Glomerular endothelial cell (primary cell): ENCODE measurements around the gene TTBK1. TPM values are rescaled to one million over a fixed set of nuclear protein-coding genes. Genes with fewer than 3 reads are reported as not detected.

ENCODE experiments used
- DNase-seq: peaks from one replicate; pipeline ENCODE4 v3.0.0-alpha.2; 2011; ENCODE audit warnings: low read depth, low spot score; ENCODE audit errors: extremely low read depth
- total RNA-seq: library from RNA; depleted of rRNA; stranded (reverse); fragments of >200 nt; gene quantifications from 2 replicates; pipeline ENCODE4 v1.2.3, GENCODE V29; 2015

The TTBK1 gene
- 0.06 TPM in 1 of 2 replicates, not detected in the other for total RNA-seq

DNA sequence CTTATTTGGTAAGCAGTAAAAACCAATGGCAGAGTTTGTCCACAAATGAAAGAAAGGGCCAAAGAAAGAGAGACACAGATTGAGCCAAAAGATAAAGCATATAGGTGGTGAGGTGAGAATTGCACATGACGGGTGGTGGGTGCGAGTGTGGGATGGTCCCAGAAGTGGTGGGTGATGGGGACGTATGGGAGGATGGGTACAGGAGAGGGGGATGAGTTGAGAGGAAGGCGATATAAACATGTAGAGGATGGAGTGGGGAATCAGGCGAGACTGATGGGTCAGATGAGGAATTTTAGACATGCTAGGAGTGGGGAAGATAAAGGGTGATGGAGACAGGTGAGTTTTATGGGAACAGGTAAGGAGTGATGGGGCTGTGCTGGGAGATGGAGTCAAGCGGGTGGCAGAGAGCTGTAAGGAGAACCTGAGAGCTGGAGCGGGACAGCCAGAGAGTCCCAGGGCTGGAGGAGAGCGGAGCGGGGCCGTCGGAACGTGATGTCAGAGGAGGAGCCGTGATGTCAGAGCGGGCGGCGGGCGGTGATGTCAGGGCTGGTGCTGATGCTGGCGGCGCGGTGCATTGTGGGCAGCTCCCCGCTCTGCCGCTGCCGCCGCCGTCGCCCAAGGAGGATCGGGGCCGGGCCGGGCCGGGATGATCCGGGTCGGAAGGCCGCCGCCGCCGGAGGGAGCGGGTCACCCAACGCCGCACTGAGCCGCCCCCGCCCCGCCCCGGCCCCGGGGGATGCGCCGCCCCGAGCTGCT, at the start of gene TTBK1:
TSS of gene TTBK1 (plus strand) at position 574 of the 756 bp plus-strand sequence. CDS start 3,180 bp downstream, outside the sequence.
- DNase-seq: no peak

DNA sequence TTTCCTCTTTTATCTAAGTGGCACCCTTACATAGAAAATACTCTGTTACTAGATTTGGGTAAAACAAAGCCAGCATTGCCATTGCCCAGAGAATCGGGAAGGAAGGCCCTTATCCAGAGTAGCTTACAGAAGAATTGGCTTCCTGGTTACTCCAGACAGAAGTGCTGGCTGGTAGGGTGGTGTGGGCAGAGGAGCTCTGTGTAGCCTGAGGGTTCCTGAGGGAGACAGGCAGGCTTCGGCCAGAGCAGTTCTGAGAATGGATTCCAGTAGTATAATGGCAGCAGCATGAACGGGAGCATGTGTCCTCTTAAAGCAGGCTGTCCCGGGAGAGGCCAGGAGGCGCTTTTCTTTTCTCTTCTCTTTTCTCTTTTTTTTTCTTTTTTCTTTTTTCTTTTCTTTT, 49.4 kb upstream of the TTBK1 start:
- no peak for DNase-seq

DNA sequence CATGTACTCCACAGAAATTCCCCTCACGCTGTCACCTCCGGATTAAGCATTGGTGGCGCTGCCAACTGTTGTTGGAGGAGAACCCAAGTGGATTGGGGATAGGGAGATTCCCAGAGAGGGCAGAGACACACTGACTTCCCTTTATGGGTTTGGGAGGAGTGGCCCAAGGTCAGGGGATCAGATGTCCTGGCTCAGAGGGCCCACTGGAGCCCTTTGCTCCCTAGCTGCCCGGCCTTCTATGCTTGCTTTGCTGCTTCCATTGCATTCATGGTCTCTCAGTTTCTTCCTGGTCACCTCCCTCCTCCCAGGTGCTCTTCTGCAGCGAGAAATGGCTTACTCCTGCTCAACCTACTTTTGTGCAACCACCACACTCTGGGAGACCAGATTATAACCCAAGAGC, 46.9 kb upstream of the TTBK1 start:
- DNase-seq: no peak

DNA sequence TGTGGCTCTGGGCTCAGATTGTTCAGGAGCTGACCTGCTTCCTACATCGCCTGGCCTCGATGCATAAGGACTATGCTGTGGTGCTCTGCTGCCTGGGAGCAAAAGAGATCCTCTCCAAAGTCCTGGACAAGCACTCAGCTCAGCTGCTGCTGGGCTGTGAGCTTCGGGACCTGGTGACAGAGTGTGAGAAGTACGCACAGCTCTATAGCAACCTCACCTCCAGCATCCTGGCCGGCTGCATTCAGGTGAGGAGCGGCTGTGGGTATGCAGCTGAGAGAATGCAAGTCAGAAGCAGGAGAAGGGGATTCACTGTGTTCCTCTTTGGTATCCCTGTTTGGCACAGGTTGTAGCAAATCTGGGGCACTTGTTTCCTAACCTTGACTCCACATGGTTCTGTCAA, 43.4 kb upstream of the TTBK1 start:
- DNase-seq: no peak

DNA sequence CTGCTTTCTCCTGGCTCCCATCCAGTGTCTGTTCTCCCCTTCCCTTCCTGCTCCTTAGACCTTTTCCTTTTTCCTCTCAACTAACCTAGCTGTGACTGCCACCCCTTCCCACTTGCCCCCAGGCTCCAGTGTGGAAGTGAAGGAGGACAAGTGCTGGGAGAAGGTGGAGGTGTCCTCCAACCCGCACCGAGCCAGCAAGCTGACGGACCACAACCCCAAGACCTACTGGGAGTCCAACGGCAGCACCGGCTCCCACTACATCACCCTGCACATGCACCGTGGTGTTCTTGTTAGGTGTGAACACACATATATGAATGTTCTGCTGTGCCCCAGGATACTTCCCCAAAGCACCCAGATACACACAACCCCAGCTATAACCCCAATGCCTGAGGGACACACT, 42.7 kb upstream of the TTBK1 start:
- DNase-seq: no peak

DNA sequence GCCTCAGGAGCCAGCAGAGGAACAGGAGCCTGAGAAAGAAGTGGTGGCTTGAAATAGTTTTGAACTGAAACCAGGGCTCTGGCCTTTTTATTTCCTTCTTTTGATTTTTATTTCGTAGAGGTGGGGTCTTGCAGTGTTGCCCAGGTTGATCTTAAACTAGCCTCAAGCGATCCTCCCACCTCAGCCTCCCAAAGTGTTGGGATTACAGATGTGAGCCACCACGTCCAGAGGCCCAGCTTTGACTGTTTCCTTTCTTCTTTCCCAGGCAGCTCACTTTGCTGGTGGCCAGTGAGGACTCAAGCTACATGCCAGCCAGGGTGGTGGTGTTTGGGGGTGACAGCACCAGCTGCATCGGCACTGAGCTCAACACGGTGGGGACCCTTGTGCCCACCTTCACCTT, 40.8 kb upstream of the TTBK1 start:
- DNase-seq: no peak

DNA sequence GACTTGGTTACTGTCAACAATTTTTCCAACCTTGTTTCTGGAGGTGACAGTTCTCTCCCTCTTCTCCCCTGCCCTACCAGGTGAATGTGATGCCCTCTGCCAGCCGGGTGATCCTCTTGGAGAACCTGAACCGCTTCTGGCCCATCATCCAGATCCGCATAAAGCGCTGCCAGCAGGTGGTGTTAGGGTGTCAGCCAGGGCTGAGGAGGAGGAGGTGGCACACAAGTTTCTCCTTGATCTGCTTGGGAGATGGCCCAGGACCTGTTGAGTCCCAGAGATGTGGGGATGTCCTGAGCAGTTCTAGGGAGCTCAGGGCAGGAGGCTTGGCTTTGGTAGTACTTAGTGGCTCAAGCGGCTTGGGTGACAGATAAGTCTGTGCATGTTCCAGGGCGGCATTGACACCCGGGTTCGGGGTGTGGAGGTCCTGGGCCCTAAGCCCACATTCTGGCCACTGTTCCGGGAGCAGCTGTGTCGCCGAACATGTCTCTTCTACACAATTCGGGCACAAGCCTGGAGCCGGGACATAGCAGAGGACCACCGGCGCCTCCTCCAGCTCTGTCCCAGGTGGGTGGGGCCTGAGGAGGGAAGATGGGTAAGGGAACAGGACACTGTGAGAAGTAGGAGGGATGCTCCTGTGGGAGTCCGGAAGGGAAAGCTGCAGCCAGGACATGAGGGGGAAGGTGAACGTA, 40.1 kb upstream of the TTBK1 start:
- no peak for DNase-seq

DNA sequence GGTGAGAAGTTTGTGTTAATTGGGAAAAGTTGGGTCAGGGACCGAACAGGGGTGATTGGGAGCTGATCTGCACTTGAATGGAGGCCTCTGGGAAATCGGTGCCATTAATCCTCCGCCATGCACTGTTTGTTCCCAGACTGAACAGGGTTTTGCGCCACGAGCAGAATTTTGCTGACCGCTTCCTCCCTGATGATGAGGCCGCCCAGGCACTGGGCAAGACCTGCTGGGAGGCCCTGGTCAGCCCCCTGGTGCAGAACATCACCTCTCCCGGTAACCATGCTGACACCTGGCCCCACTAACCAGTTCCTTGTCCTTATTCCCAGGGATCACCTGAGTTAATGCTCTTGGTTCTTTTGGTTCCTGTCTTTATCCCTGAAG, 39.6 kb upstream of the TTBK1 start:
- no peak for DNase-seq

DNA sequence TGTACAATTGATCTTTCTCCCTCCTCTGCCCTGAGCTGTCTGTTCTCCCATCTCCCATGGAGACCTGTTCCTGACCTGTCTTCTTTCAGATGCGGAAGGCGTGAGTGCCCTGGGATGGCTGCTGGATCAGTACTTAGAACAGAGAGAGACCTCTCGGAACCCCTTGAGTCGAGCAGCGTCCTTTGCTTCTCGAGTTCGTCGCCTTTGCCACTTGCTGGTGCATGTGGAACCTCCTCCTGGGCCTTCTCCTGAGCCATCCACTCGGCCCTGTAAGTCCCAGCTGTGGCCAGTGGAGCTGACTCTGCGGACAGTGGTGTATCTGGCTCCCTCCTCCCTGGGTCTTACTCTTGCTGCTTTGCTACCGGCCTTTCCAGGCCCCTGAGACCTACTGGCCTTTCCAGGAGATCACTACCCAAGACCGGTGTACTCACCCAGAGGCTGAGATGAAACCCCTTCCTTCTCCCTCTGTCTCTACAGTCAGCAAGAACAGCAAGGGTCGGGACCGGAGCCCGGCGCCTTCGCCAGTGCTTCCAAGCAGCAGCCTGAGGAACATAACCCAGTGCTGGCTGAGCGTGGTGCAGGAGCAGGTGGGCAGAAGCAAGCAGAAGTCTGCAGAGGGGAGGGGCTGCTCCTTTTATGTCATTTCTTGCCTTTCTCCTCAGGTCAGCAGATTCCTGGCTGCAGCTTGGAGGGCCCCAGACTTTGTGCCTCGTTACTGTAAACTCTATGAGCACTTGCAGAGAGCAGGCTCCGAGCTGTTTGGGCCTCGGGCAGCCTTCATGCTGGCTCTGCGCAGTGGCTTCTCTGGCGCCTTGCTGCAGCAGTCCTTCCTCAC, 38.8 kb upstream of the TTBK1 start:
- no peak for DNase-seq

DNA sequence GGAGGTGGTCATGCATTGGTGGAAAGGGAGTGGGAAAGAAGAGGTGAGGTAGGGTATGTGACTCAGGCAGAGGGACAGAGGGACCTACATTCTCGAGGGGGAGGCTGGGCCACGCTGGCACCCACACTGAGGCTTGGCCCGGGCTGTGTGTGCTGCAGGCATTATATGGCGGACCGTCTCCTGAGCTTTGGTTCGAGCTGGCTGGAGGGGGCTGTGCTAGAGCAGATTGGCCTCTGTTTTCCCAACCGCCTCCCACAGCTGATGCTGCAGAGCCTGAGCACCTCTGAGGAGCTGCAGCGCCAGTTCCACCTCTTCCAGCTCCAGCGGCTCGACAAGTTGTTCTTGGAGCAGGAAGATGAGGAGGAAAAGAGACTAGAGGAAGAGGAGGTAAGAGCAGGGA, 37.4 kb upstream of the TTBK1 start:
- no peak for DNase-seq

DNA sequence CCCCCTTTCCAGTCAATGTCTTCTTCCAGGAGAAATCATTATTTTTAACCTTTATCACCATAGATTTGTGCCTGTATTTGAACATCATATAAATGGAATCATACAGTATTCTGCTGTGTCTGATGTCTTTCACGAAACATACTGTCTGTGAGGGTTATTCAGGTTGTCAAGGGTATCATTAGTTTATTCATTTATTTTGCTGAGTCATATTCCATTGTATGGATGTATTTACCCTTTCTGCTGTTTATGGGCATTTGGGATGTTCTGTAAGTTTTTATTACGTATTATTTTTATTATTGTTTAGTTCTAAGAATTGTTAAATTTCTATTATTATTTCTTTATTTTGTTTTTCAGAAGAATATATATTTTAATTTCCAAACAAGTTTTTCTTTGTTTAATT, 36.0 kb upstream of the TTBK1 start:
- DNase-seq: no peak

DNA sequence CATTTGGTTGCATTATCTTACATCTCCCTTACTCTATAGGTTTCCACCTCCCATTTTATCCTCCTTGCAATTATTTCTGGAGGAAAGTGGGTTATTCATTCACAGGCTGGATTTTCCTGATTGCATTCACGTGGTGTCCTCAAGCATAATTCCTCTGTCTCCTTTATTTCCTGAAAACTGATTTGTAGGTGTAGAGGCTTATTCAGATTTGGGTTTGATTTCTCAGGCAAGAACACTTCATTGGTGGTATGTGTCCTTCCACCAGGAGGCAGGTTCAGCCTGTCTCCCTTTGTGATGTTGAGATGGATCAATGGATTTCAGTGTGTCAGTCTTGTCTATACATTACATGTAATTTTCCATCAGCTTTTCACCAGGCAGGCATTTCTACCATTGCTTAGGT, 31.3 kb upstream of the TTBK1 start:
- no peak for DNase-seq

DNA sequence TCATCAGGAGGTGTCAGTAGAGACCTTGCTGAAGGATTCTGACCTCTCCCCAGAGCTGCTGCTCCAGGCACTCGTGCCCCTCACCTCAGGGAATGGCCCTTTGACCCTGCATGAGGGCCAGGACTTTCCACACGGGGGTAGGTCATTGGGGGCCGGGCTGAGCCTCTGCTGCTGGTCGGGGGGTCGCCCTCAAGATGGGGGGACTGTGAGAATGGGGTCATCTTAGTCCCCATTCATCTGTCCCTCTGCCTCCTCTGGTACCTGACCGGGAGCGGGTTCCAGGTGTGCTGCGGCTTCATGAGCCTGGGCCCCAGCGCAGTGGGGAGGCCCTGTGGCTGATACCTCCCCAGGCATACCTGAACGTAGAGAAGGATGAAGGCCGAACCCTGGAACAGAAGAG, 29.9 kb upstream of the TTBK1 start:
- no peak for DNase-seq

DNA sequence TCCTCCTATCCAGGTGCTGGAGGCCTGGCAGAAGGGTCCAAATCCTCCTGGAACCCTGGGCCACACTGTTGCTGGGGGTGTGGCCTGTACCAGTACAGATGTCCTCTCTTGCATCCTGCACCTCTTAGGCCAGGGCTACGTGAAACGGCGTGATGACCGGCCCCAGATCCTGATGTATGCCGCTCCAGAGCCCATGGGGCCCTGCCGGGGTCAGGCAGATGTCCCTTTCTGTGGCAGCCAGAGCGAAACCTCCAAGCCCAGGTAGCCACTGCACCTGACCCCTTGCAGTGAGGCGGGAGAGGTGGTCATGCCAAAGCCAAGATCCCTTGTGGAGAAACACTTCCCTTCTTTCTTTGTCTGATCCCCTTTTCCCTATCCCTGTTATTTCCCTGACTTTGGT, 28.2 kb upstream of the TTBK1 start:
- DNase-seq: no peak

DNA sequence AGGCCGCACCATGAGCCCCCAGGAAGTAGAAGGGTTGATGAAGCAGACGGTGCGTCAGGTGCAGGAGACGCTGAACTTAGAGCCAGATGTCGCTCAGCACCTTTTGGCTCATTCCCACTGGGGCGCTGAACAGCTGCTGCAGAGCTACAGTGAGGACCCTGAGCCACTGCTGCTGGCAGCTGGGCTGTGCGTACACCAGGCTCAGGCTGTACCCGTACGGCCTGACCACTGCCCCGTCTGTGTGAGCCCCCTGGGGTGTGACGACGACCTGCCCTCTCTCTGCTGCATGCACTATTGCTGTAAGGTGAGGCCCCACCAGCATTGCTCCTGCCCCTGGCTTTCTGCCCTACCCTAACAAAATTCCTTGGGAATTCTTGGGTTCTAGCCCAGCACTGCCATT, 27.1 kb upstream of the TTBK1 start:
- DNase-seq: no peak

DNA sequence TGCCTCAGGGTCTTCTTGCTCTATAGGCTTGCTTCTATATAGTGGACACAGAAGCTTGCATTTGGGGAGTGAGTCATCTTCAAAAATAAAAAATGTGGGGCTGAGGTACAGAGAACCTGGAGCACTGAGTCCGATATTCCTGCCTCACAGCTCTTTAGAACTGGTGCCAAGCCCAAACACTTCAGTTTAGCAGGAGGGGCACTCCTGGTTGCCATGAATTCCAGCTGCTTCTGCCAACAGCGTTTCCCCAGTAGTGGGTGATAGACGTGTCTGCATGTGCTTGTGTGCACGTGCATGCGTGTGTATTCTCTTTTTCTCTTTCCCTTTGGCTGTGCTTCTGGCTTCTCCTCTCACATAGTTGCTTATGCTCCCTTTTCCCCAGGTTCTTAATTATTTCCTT, 25.9 kb upstream of the TTBK1 start:
- no peak for DNase-seq

DNA sequence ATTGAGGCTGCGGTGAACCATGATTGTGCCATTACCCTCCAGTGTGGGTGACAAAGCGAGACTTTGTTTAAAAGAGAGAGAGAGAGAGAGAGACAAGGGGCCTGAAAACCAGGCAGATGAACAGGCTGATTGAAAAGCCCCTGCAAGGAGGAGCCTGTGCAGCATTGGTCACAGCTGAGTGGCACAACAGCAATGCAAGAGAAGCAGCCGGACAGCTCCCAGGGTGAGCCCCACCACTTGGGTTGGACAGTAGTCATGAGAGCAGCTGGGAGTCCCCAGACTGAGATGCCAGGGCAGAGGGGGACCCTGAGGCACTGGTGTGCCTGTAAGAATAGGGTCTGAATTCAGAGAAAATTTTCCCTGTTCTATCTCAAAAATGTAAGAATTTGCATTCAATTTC, 24.2 kb upstream of the TTBK1 start:
- DNase-seq: no peak

DNA sequence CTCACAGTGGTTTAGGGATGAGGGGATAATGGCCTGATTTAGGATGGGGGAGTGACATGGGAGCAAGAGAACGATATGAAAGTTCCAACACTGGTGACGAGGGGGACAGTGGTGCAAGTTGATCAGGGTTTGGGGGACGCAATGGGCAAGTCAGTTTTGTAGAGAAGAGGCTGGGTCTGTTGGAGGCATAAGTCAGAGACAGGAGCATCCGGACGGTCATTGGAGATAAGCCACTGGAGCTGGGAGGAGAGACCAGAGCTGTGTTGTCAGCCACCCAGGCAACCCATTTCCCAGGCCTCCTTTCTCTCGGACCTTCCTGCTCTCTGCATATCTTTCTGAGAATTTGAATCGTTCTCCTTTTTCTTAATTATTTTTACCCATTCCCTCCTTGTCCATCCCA, 23.5 kb upstream of the TTBK1 start:
- DNase-seq: no peak

DNA sequence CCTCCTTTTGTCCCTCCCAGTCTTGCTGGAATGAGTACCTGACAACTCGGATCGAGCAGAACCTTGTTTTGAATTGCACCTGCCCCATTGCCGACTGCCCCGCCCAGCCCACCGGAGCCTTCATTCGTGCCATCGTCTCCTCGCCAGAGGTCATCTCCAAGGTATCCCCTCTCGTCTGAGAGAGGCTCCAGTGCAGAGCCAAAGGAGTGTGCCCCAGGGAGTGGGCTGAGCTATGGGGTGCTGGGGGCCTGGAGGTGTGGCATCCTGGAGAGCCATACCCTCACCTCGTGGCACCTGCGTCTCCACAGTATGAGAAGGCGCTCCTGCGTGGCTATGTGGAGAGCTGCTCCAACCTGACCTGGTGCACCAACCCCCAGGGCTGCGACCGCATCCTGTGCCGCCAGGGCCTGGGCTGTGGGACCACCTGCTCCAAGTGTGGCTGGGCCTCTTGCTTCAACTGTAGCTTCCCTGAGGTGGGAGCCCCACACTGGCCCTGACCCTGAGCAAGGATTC, 22.8 kb upstream of the TTBK1 start:
- DNase-seq: no peak

DNA sequence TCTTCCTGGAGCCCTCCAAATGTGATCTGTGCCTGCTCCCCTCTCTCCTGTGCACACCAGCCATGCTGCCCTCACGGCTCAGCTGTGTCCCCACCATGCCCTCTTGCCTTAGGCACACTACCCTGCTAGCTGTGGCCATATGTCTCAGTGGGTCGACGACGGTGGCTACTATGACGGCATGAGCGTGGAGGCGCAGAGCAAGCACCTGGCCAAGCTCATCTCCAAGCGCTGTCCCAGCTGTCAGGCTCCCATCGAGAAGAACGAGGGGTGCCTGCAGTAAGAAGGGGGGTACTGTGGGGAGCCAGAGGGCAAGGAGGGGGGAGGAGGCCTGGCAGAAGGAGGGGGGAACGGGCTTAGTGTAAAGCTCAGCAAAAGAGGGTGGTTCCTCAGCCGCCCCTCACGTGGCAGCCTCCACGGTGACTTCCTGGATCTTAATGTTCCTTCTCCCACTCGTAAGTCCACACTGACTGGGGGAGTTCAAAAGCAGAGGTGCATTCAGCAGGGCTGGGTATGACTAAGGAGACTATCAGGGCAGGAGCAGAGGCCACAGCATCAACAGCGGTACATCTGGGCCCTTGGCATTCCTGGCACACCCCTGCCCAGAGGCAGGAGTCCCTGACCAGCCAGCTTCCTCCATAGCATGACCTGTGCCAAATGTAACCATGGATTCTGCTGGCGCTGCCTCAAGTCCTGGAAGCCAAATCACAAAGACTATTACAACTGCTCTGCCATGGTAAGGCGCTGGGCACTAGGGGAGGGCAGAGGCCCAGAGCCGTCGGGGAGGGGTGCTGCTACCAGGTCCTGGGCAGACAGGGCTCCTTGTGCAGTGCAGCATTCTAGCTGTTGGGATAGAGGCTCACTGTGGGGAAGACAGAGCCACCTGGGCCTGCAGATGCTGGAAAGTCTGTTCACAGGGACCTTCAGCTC, 22.0 kb upstream of the TTBK1 start:
- no peak for DNase-seq
